ENCODE data around the gene HACL1. TPM values are rescaled to one million over a fixed set of nuclear protein-coding genes. Genes with fewer than 3 reads are reported as not detected.

The HACL1 gene
- total RNA-seq, 1 donor from 2014 or later = 14.0 TPM

DNA sequence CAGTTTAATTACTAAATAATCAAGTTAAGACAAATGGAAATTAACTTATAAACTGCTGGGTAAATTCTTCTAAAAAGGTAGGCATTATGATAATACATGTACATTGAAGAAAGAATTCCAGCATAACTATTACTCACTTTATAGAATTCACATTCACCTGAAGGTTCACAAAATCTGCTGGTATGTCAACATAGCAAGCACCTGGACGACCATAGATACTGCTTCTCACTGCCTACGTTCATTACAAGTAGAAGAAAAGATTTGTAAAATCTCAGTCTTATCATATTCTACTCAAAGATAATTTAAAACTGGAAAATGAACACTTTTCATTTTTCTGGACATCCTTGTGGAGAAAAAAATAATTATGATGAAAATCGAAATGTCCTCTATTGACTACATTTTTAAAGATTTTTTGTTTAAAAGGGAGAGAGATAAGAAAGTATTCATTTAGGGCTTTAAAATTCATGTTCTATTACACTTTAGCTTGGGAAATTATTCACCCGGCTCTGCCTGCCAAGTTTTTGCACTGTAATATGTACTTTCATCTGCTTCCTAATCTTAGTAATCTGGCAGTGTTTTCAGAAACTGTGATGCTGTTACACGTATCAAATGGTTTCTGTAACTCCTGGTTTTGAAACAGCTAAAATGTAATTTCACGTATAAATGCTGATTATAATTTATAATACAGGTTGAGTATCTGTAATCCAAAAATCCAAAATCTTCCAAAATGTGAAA, 16.1 kb downstream of the HACL1 start:
- no peaks in the 10 kb centered on the region for H3K27me3 Mint-ChIP-seq (ENCODE audit: low read depth)

DNA sequence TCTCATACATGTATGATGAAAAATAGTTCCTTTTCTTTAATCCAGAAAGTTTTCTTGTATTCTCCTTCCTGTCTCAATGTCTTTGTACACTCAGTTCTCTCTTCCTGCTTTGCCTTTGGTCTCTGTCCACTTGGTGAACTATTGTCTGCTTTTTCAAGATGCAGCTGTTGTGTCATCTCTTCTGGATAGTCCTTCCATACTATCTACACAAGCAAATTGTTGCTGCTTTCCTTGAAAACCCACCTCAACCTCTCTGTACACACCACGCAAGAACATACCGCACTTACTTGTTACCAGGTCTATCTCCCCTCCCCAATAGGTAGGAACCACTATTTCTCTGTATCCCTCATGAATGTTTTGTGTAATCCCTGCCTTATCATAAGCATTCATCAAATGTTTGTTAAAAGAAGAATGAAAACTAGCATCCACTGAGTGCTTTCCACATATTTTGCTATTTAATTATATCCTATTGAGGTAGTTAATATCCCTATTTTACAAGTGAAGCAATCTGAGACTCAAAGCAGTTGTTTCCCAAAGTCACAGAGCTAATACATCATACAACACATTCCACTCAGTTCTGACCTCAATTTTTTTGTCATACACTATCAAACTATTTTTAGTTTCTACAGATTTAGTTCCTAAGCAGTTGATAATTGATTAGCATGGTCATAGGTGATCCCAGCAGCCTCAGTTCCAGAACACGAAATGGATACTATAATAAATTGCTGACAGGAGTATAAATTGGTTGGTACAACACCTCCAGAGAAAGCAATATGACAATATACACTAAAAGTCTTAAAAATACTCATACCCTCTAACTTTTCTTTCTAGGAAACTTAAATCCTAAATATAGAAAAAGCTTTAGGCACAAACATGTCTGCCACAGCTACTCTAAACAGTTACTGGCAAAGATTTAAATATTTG, 19.6 kb downstream of the HACL1 start:
- no peaks in the 10 kb centered on the region for H3K4me1 Mint-ChIP-seq
- H3K36me3 Mint-ChIP-seq (ENCODE audit: low read depth) = peaks cover 3% of the 10 kb centered on the region
- no peaks in the 10 kb centered on the region for H3K27me3 Mint-ChIP-seq (ENCODE audit: low read depth)
- H3K4me3 Mint-ChIP-seq = no peak overlapping the region
- DNase-seq (ENCODE audit: low read depth, low spot score) = no peak
- H3K9me3 Mint-ChIP-seq = no peaks in the 10 kb centered on the region
- H3K27ac Mint-ChIP-seq (ENCODE audit: unreplicated experiment) = no peak overlapping the region
- TF ChIP-seq, protein P1, sequence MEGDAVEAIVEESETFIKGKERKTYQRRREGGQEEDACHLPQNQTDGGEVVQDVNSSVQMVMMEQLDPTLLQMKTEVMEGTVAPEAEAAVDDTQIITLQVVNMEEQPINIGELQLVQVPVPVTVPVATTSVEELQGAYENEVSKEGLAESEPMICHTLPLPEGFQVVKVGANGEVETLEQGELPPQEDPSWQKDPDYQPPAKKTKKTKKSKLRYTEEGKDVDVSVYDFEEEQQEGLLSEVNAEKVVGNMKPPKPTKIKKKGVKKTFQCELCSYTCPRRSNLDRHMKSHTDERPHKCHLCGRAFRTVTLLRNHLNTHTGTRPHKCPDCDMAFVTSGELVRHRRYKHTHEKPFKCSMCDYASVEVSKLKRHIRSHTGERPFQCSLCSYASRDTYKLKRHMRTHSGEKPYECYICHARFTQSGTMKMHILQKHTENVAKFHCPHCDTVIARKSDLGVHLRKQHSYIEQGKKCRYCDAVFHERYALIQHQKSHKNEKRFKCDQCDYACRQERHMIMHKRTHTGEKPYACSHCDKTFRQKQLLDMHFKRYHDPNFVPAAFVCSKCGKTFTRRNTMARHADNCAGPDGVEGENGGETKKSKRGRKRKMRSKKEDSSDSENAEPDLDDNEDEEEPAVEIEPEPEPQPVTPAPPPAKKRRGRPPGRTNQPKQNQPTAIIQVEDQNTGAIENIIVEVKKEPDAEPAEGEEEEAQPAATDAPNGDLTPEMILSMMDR (conservative IDR thresholded peaks at IDR 0.05) = no peak

More for the DNA sequence above, 16.1 kb downstream of the HACL1 start:
- no peak overlapping the region for H3K4me3 Mint-ChIP-seq
- H3K27ac Mint-ChIP-seq (ENCODE audit: unreplicated experiment) = no peak overlapping the region
- TF ChIP-seq, protein P1 (conservative IDR thresholded peaks at IDR 0.05) = no peak
- no peaks in the 10 kb centered on the region for H3K9me3 Mint-ChIP-seq
- no peaks in the 10 kb centered on the region for H3K4me1 Mint-ChIP-seq
- H3K36me3 Mint-ChIP-seq (ENCODE audit: low read depth) = peaks cover 3% of the 10 kb centered on the region
- no peak for DNase-seq (ENCODE audit: low read depth, low spot score)

DNA sequence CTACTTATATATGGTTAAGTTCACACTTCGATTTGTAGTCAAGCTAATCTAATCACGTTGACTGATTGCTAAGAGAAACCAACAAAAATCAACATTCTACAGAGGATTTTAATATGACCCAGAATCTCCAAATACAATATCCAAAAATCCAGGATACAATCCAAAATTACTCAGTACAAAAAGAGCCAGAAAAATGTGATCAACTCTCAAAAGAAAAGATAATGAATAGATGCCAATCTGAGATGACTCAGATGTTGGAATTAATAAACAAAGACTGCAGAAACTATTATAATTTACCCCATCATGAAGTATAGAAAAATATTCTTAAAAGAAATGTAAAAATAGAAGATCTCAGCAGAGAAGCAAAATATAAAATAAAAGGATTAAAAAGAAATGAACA, 22.3 kb downstream of the HACL1 start:
- Mint-ChIP-seq H3K27me3 (ENCODE audit: low read depth) (no peaks in the 10 kb centered on the region), H3K4me3 (no peak overlapping the region), H3K36me3 (ENCODE audit: low read depth) (peaks cover 3% of the 10 kb centered on the region), H3K27ac (ENCODE audit: unreplicated experiment) (no peak overlapping the region), H3K4me1 (no peaks in the 10 kb centered on the region), H3K9me3 (no peaks in the 10 kb centered on the region)
- DNase-seq (ENCODE audit: low read depth, low spot score) = no peak
- TF ChIP-seq, protein P1 (conservative IDR thresholded peaks at IDR 0.05) = no peak

DNA sequence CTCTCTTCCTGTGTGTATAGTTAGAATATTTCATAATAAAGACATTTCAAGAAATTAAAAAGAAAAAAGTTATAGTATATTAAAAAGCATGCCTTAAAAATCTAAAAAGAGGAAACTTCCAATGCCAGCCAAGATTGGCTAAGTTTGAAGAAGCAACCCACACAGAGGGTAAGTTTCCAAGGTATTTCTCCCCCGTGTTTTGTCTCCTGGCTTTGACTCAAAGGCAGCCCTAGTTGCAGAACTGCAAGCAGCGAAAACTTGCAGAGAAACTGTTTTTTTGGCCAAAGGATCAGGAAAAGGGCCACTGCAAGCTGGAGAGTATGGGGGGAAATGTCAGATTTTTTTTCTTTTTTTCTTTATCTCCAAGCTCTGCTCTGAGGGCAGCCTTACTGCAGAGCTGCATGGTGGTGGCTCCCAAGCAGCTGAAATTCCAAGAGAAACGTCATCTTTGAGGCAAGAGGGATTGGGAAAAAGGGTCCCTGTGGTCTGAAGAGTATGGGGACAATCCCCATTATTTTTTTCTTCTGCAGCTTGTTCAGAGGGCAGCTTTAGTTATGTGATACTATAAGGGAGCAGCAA, 23.0 kb downstream of the HACL1 start:
- TF ChIP-seq, protein P1 (conservative IDR thresholded peaks at IDR 0.05) = no peak
- no peaks in the 10 kb centered on the region for H3K9me3 Mint-ChIP-seq
- H3K27ac Mint-ChIP-seq (ENCODE audit: unreplicated experiment) = no peak overlapping the region
- no peak overlapping the region for H3K4me3 Mint-ChIP-seq
- no peak for DNase-seq (ENCODE audit: low read depth, low spot score)
- no peaks in the 10 kb centered on the region for H3K27me3 Mint-ChIP-seq (ENCODE audit: low read depth)
- H3K4me1 Mint-ChIP-seq = no peaks in the 10 kb centered on the region
- peaks cover 3% of the 10 kb centered on the region for H3K36me3 Mint-ChIP-seq (ENCODE audit: low read depth)

DNA sequence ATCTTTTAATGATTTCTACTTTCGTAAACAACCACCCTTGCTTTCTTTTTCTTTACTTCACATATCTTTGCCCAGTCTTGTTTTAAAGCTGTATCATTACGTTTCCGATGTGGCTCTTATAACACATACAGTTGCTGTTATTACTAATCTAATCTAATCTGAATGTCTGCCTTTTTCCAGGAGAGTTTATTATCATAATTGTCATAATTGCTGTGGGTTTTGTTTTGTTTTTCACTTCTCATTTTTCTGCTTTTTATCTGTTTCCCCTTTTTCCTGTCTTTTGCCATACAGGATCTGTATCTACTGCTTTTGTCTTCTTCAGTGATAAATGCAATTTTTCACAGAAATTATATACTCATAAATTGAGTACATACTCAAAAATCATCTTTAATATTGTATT, 24.9 kb downstream of the HACL1 start:
- peaks cover 2% of the 10 kb centered on the region for H3K36me3 Mint-ChIP-seq (ENCODE audit: low read depth)
- no peak for DNase-seq (ENCODE audit: low read depth, low spot score)
- no peak overlapping the region for H3K27ac Mint-ChIP-seq (ENCODE audit: unreplicated experiment)
- H3K4me1 Mint-ChIP-seq = no peaks in the 10 kb centered on the region
- no peaks in the 10 kb centered on the region for H3K9me3 Mint-ChIP-seq
- H3K27me3 Mint-ChIP-seq (ENCODE audit: low read depth) = no peaks in the 10 kb centered on the region
- TF ChIP-seq, protein P1 (conservative IDR thresholded peaks at IDR 0.05) = no peak
- no peak overlapping the region for H3K4me3 Mint-ChIP-seq
